ENCODE measurements around the gene ABCG5. TPM values are rescaled to one million over a fixed set of nuclear protein-coding genes. Genes with fewer than 3 reads are reported as not detected.

Gene ABCG5
- total RNA-seq, 1 experiment from 2014 or later = not detected

DNA sequence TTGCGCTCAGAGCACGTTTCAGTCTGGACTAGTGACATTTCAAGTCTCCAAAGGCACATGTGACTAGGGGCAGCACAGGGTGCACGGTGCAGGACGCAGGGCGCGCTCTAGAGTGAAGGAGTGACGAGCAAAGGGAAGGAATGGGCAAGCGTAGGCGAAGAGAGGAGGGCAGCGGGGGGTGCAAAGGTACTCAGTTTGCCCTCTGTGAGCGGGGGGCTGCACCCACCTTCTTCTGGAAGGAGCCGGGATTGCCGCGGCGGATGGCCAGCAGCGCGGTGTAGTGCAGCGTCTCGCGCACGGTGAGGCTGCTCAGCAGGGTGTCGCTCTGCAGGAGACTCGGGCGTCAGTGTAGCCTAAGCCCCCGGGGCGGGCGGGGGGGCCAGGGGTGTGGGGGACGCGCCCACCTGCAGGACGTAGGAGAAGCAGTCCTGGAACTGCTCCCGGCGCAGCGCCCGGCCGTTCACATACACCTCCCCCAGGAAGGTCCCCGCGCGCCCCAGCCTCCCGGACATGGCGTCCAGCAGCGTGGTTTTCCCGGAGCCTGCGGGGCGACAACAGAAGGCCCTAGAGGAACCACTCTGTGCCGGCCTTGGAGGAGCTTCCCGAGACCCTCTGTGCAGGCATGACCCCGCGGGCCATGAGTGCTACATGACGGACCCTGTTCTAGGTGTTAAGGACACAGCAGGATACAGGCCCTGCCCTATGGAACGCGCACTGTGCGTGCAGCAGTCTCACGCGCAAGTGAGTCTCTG, 6.9 kb downstream of the ABCG5 start:
- peak; percentile 29 for DNase-seq (ENCODE audit: low spot score)
- ChIA-PET CTCF (no interaction called here), POLR2A (no interaction called here)
- H3K9me3 Mint-ChIP-seq = no peaks in the 10 kb centered on the region
- no peaks in the 10 kb centered on the region for H3K36me3 Mint-ChIP-seq
- no peak overlapping the region for H3K27ac Mint-ChIP-seq
- TF ChIP-seq SMAD3 (CRISPR knock-in tag; IDR thresholded peaks at IDR 0.05; ENCODE audit: borderline replicate concordance) = no peak
- TF ChIP-seq OVOL2 (CRISPR knock-in tag; IDR thresholded peaks at IDR 0.05; ENCODE audit: borderline replicate concordance) = no peak
- TF ChIP-seq E2F4 (CRISPR knock-in tag; IDR thresholded peaks at IDR 0.05; ENCODE audit: borderline replicate concordance, low read depth) = no peak
- no peak for TF ChIP-seq ZNF423 (CRISPR knock-in tag; IDR thresholded peaks at IDR 0.05)
- no peak for TF ChIP-seq SP1 (CRISPR knock-in tag; conservative IDR thresholded peaks at IDR 0.05)
- no peak for TF ChIP-seq ZNF232 (CRISPR knock-in tag; IDR thresholded peaks at IDR 0.05)
- no peak for TF ChIP-seq HMGA2 (CRISPR knock-in tag; IDR thresholded peaks at IDR 0.05)
- TF ChIP-seq ESRRA (CRISPR knock-in tag; IDR thresholded peaks at IDR 0.05; ENCODE audit: borderline replicate concordance) = no peak
- TF ChIP-seq ZSCAN18 (CRISPR knock-in tag; IDR thresholded peaks at IDR 0.05) = no peak
- no peak for TF ChIP-seq MYBL2 (CRISPR knock-in tag; IDR thresholded peaks at IDR 0.05)
- TF ChIP-seq, protein P1, sequence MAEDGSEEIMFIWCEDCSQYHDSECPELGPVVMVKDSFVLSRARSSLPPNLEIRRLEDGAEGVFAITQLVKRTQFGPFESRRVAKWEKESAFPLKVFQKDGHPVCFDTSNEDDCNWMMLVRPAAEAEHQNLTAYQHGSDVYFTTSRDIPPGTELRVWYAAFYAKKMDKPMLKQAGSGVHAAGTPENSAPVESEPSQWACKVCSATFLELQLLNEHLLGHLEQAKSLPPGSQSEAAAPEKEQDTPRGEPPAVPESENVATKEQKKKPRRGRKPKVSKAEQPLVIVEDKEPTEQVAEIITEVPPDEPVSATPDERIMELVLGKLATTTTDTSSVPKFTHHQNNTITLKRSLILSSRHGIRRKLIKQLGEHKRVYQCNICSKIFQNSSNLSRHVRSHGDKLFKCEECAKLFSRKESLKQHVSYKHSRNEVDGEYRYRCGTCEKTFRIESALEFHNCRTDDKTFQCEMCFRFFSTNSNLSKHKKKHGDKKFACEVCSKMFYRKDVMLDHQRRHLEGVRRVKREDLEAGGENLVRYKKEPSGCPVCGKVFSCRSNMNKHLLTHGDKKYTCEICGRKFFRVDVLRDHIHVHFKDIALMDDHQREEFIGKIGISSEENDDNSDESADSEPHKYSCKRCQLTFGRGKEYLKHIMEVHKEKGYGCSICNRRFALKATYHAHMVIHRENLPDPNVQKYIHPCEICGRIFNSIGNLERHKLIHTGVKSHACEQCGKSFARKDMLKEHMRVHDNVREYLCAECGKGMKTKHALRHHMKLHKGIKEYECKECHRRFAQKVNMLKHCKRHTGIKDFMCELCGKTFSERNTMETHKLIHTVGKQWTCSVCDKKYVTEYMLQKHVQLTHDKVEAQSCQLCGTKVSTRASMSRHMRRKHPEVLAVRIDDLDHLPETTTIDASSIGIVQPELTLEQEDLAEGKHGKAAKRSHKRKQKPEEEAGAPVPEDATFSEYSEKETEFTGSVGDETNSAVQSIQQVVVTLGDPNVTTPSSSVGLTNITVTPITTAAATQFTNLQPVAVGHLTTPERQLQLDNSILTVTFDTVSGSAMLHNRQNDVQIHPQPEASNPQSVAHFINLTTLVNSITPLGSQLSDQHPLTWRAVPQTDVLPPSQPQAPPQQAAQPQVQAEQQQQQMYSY (CRISPR knock-in tag; IDR thresholded peaks at IDR 0.05) = no peak
- TF ChIP-seq, protein P2, sequence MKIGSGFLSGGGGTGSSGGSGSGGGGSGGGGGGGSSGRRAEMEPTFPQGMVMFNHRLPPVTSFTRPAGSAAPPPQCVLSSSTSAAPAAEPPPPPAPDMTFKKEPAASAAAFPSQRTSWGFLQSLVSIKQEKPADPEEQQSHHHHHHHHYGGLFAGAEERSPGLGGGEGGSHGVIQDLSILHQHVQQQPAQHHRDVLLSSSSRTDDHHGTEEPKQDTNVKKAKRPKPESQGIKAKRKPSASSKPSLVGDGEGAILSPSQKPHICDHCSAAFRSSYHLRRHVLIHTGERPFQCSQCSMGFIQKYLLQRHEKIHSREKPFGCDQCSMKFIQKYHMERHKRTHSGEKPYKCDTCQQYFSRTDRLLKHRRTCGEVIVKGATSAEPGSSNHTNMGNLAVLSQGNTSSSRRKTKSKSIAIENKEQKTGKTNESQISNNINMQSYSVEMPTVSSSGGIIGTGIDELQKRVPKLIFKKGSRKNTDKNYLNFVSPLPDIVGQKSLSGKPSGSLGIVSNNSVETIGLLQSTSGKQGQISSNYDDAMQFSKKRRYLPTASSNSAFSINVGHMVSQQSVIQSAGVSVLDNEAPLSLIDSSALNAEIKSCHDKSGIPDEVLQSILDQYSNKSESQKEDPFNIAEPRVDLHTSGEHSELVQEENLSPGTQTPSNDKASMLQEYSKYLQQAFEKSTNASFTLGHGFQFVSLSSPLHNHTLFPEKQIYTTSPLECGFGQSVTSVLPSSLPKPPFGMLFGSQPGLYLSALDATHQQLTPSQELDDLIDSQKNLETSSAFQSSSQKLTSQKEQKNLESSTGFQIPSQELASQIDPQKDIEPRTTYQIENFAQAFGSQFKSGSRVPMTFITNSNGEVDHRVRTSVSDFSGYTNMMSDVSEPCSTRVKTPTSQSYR (CRISPR knock-in tag; IDR thresholded peaks at IDR 0.05) = no peak
- H3K4me1 Mint-ChIP-seq = peaks cover 2% of the 10 kb centered on the region; the same call in 1 of the 2 replicates
- peak overlapping the region; percentile 78 for H3K4me3 Mint-ChIP-seq
- ATAC-seq = peak; percentile 41
- H3K27me3 Mint-ChIP-seq (ENCODE audit: low read depth) = peaks cover 12% of the 10 kb centered on the region

DNA sequence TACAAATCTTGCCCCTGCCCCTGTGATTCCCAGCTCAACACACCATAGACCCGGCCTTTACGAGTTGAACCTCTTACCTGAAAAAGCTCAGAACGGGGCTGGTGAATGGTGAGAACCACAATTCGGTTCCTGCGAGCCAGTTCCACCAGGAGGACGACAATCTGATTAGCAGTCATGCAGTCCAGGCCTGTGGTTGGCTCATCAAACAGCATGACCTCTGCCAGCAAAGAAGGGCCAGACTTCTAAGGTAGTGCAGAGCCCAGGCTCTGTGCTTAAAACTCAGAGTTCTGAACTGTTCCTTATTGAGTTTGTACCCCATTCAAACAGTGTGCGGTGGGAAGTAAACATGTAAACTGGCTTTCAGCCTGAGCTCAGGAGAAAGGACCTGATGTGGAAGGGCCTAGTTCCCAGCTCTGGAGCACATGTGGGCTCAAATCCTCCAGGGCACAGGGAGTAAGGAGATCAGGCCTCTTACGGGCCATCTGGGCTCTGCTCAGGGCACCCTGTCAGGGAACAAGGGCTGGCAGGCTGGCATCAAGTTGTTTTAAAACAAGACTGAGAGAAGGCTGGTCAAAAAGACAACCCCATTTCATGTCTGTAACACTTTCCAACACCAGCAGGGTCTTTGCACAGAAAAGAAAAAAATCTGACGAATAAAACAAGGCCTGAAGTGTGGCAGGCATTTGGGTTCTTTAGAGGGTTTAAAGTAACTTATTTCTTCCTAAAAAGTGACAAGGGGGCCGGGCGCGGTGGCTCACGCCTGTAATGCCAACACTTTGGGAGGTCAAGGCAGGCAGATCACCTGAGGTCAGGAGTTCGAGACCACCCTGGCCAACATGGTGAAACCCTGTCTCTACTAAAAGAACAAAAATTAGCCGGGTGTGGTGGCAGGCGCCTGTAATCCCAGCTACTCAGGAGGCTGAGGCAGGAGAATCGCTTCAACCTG, 12.1 kb downstream of the ABCG5 start:
- Mint-ChIP-seq H3K27ac (no peak overlapping the region), H3K9me3 (no peaks in the 10 kb centered on the region), H3K4me1 (peaks cover 8% of the 10 kb centered on the region), H3K27me3 (ENCODE audit: low read depth) (peaks cover 10% of the 10 kb centered on the region), H3K36me3 (no peaks in the 10 kb centered on the region), H3K4me3 (no peak overlapping the region)
- POLR2A ChIA-PET = no interaction called here
- DNase-seq (ENCODE audit: low spot score) (no peak), ATAC-seq (no peak)
- CTCF ChIA-PET = interaction anchor here (0.6 to 0.7 kb wide), 2 partner anchors 51 to 206 kb away, joined by 3 to 5 read pairs; no protein-coding TSS in a partner anchor
- TF ChIP-seq, protein P3, sequence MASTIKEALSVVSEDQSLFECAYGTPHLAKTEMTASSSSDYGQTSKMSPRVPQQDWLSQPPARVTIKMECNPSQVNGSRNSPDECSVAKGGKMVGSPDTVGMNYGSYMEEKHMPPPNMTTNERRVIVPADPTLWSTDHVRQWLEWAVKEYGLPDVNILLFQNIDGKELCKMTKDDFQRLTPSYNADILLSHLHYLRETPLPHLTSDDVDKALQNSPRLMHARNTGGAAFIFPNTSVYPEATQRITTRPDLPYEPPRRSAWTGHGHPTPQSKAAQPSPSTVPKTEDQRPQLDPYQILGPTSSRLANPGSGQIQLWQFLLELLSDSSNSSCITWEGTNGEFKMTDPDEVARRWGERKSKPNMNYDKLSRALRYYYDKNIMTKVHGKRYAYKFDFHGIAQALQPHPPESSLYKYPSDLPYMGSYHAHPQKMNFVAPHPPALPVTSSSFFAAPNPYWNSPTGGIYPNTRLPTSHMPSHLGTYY (CRISPR knock-in tag; IDR thresholded peaks at IDR 0.05) = no peak
- TF ChIP-seq, protein P4, sequence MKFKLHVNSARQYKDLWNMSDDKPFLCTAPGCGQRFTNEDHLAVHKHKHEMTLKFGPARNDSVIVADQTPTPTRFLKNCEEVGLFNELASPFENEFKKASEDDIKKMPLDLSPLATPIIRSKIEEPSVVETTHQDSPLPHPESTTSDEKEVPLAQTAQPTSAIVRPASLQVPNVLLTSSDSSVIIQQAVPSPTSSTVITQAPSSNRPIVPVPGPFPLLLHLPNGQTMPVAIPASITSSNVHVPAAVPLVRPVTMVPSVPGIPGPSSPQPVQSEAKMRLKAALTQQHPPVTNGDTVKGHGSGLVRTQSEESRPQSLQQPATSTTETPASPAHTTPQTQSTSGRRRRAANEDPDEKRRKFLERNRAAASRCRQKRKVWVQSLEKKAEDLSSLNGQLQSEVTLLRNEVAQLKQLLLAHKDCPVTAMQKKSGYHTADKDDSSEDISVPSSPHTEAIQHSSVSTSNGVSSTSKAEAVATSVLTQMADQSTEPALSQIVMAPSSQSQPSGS (CRISPR knock-in tag; IDR thresholded peaks at IDR 0.05; ENCODE audit: borderline replicate concordance, low read depth) = no peak
- TF ChIP-seq, protein P5, sequence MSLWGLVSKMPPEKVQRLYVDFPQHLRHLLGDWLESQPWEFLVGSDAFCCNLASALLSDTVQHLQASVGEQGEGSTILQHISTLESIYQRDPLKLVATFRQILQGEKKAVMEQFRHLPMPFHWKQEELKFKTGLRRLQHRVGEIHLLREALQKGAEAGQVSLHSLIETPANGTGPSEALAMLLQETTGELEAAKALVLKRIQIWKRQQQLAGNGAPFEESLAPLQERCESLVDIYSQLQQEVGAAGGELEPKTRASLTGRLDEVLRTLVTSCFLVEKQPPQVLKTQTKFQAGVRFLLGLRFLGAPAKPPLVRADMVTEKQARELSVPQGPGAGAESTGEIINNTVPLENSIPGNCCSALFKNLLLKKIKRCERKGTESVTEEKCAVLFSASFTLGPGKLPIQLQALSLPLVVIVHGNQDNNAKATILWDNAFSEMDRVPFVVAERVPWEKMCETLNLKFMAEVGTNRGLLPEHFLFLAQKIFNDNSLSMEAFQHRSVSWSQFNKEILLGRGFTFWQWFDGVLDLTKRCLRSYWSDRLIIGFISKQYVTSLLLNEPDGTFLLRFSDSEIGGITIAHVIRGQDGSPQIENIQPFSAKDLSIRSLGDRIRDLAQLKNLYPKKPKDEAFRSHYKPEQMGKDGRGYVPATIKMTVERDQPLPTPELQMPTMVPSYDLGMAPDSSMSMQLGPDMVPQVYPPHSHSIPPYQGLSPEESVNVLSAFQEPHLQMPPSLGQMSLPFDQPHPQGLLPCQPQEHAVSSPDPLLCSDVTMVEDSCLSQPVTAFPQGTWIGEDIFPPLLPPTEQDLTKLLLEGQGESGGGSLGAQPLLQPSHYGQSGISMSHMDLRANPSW (CRISPR knock-in tag; conservative IDR thresholded peaks at IDR 0.05; ENCODE audit: low read depth) = no peak
